ENCODE measurements around the gene KAT6B.
"Not testable (repeated sequence)": the region's sequence is repeated elsewhere in the genome, so short reads cannot be mapped to it uniquely, and the experiment has no call there.

Gene KAT6B

GRCh38 chr10:74863551-74863950 is 37.2 kb downstream of the KAT6B start:
- DNase-seq = no peak

GRCh38 chr10:74867351-74867750 is 41.0 kb downstream of the KAT6B start:
- DNase-seq = no peak

GRCh38 chr10:74868392-74868977 is 42.1 kb downstream of the KAT6B start:
- no peak for DNase-seq

- no peak for DNase-seq
These were observed 43.2 kb downstream of the KAT6B start for GRCh38 chr10:74869635-74870034.

- DNase-seq = no peak
These were observed 43.8 kb downstream of the KAT6B start for GRCh38 chr10:74870191-74870590.

GRCh38 chr10:74871595-74872382 is 45.4 kb downstream of the KAT6B start:
- DNase-seq = peak in 1 of 2 experiments; percentile 2

- DNase-seq = no peak
These were observed 47.5 kb downstream of the KAT6B start for GRCh38 chr10:74873803-74874454.

- DNase-seq = no peak
These were observed 48.2 kb downstream of the KAT6B start for GRCh38 chr10:74874649-74875048.

GRCh38 chr10:74875068-74875467 is 48.7 kb downstream of the KAT6B start:
- no peak for DNase-seq

- no peak for DNase-seq
These were observed 49.6 kb downstream of the KAT6B start for GRCh38 chr10:74875966-74876365.

GRCh38 chr10:74877054-74877453 is 50.7 kb downstream of the KAT6B start:
- not testable (repeated sequence) for DNase-seq

GRCh38 chr10:74877898-74878297 is 51.5 kb downstream of the KAT6B start:
- DNase-seq = no peak

GRCh38 chr10:74880041-74880440 is 53.6 kb downstream of the KAT6B start:
- DNase-seq = no peak

GRCh38 chr10:74881253-74881884 is 55.0 kb downstream of the KAT6B start:
- no peak for DNase-seq

- no peak for DNase-seq
These were observed 56.0 kb downstream of the KAT6B start for GRCh38 chr10:74882427-74882826.

- no peak for DNase-seq
These were observed 56.4 kb downstream of the KAT6B start for GRCh38 chr10:74882831-74883230.

- DNase-seq = no peak
These were observed 57.0 kb downstream of the KAT6B start for GRCh38 chr10:74883428-74883827.

GRCh38 chr10:74887614-74888284 is 61.3 kb downstream of the KAT6B start:
- no peak for DNase-seq

GRCh38 chr10:74888962-74889661 is 62.7 kb downstream of the KAT6B start:
- no peak for DNase-seq

GRCh38 chr10:74889662-74889998 is 63.2 kb downstream of the KAT6B start:
- DNase-seq = no peak

- DNase-seq = no peak
These were observed 64.1 kb downstream of the KAT6B start for GRCh38 chr10:74890460-74890859.

- no peak for DNase-seq
These were observed 64.7 kb downstream of the KAT6B start for GRCh38 chr10:74891053-74891452.

- DNase-seq = no peak
These were observed 66.4 kb downstream of the KAT6B start for GRCh38 chr10:74892839-74893238.
